GM13976 (cell line): ENCODE measurements around the gene CARTPT.

Experiments
- DNase-seq: peaks from one replicate; pipeline ENCODE4 v3.0.0; 2012; ENCODE audit warnings: low spot score
- in situ Hi-C: fragments of 300-500 bp; cut with MboI; formaldehyde crosslinking; loops from one replicate; pipeline ENCODE4 v1.12.0; 2022; ENCODE audit warnings: low sequenced_read_pairs, mixed read lengths, inconsistent platforms; ENCODE audit not compliant: unreplicated experiment
- TF ChIP-seq, protein P1 (sequence below): IDR thresholded peaks from 2 replicates; pipeline ENCODE4 v1.5.1; 2012; ENCODE audit warnings: borderline replicate concordance, mild to moderate bottlenecking; ENCODE audit not compliant: insufficient read depth; ENCODE audit errors: extremely low read depth, missing control alignments, control extremely low read depth

The CARTPT gene

GRCh38 chr5:71727978-71728377, 8.9 kb downstream of the CARTPT start:
- DNase-seq: no peak
- TF ChIP-seq, protein P1, sequence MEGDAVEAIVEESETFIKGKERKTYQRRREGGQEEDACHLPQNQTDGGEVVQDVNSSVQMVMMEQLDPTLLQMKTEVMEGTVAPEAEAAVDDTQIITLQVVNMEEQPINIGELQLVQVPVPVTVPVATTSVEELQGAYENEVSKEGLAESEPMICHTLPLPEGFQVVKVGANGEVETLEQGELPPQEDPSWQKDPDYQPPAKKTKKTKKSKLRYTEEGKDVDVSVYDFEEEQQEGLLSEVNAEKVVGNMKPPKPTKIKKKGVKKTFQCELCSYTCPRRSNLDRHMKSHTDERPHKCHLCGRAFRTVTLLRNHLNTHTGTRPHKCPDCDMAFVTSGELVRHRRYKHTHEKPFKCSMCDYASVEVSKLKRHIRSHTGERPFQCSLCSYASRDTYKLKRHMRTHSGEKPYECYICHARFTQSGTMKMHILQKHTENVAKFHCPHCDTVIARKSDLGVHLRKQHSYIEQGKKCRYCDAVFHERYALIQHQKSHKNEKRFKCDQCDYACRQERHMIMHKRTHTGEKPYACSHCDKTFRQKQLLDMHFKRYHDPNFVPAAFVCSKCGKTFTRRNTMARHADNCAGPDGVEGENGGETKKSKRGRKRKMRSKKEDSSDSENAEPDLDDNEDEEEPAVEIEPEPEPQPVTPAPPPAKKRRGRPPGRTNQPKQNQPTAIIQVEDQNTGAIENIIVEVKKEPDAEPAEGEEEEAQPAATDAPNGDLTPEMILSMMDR: no peak
- in situ Hi-C loops: no loop called here

- no peak for DNase-seq
- TF ChIP-seq, protein P1: no peak
- in situ Hi-C loops: no loop called here
Observed at GRCh38 chr5:71731015-71731414, 11.9 kb downstream of the CARTPT start.

GRCh38 chr5:71732011-71732410, 12.9 kb downstream of the CARTPT start:
- no peak for DNase-seq
- in situ Hi-C loops: no loop called here
- TF ChIP-seq, protein P1: no peak

DNA sequence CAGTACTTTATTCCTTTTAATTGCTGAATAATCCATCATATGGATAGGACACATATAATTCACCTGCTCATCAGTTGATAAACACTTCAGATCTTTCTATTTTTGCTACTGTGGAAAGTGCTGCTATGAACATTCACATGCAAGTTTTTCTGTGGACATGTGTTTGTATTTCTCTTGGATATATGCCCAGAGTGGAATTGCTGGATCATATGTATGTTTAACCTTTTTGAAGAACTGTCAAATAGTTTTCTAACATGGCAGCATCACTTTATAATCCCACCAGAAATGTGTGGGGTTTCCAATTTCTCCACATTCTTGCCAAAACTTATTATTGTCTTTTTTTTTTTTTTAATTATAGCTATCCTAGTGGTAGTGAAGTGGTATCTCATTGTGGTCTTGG, 15.1 kb downstream of the CARTPT start:
- DNase-seq: no peak
- in situ Hi-C loops: no loop called here
- TF ChIP-seq, protein P1: no peak

GRCh38 chr5:71737931-71738539, 19.0 kb downstream of the CARTPT start:
- no peak for DNase-seq
- in situ Hi-C loops: no loop called here
- TF ChIP-seq, protein P1: no peak

- TF ChIP-seq, protein P1: no peak
- in situ Hi-C loops: no loop called here
- DNase-seq: no peak
Observed at GRCh38 chr5:71738662-71739361, 19.7 kb downstream of the CARTPT start.
